Stimulated activated CD4-positive, alpha-beta T cell treated with anti-CD3 and anti-CD28 coated beads, TNF-alpha, amount 100 ng/mL, for 1 hour (primary cell): ENCODE data around the gene PALMD.

ENCODE experiments used
- DNase-seq, 3 donors: peaks; one replicate each; pipeline ENCODE4 v3.0.0-alpha.2; 2020; ENCODE audit warnings: low read depth in 3 of 3, low spot score in 1 of 3

PALMD gene

GRCh38 chr1:99645699-99646531, at the start of gene PALMD:
TSS of gene PALMD (plus strand) at chr1:99646113. CDS start at chr1:99646318, 205 bp downstream.
- DNase-seq: no peak

GRCh38 chr1:99598738-99599411, 47.0 kb upstream of the PALMD start:
- no peak for DNase-seq

- no peak for DNase-seq
These were observed 46.2 kb upstream of the PALMD start for GRCh38 chr1:99599678-99600175.

- no peak for DNase-seq
These were observed 45.1 kb upstream of the PALMD start for GRCh38 chr1:99600782-99601181.

GRCh38 chr1:99601208-99601607, 44.7 kb upstream of the PALMD start:
- DNase-seq: no peak

GRCh38 chr1:99601709-99602403, 44.1 kb upstream of the PALMD start:
- DNase-seq: no peak

- DNase-seq: no peak
These were observed 43.4 kb upstream of the PALMD start for GRCh38 chr1:99602404-99602969.

- no peak for DNase-seq
These were observed 42.0 kb upstream of the PALMD start for GRCh38 chr1:99603699-99604560.

- DNase-seq: no peak
These were observed 39.6 kb upstream of the PALMD start for GRCh38 chr1:99606306-99606705.

GRCh38 chr1:99607590-99607989, 38.3 kb upstream of the PALMD start:
- no peak for DNase-seq

GRCh38 chr1:99608058-99608457, 37.9 kb upstream of the PALMD start:
- no peak for DNase-seq

- DNase-seq: no peak
These were observed 32.2 kb upstream of the PALMD start for GRCh38 chr1:99613716-99614115.

- DNase-seq: no peak
These were observed 31.2 kb upstream of the PALMD start for GRCh38 chr1:99614728-99615127.

GRCh38 chr1:99619583-99619982, 26.3 kb upstream of the PALMD start:
- DNase-seq: no peak

GRCh38 chr1:99621340-99621901, 24.5 kb upstream of the PALMD start:
- no peak for DNase-seq

GRCh38 chr1:99622702-99623347, 23.1 kb upstream of the PALMD start:
- no peak for DNase-seq

- no peak for DNase-seq
These were observed 22.4 kb upstream of the PALMD start for GRCh38 chr1:99623554-99623953.

GRCh38 chr1:99627615-99628014, 18.3 kb upstream of the PALMD start:
- DNase-seq: no peak

GRCh38 chr1:99629164-99629563, 16.7 kb upstream of the PALMD start:
- no peak for DNase-seq
